GM12865 (cell line): Measurements from ENCODE around the gene LYZL2.
"Not testable (repeated sequence)": the region's sequence is repeated elsewhere in the genome, so short reads cannot be mapped to it uniquely, and the experiment has no call there.

Source experiments
- DNase-seq: peaks from one replicate; pipeline ENCODE4 v3.0.0; 2010; ENCODE audit warnings: low read depth
- H3K4me3 ChIP-seq: 2 replicates; pipeline ENCODE4 v1.5.1; 2011; ENCODE audit warnings: mild to moderate bottlenecking, low read depth, low read length, control low read depth
- CTCF ChIP-seq: IDR thresholded peaks from 2 replicates; pipeline ENCODE4 v1.5.1; 2011; ENCODE audit warnings: low read length, control low read depth, low read depth, inconsistent platforms; ENCODE audit not compliant: insufficient read depth; ENCODE audit errors: missing control alignments

LYZL2 gene

DNA sequence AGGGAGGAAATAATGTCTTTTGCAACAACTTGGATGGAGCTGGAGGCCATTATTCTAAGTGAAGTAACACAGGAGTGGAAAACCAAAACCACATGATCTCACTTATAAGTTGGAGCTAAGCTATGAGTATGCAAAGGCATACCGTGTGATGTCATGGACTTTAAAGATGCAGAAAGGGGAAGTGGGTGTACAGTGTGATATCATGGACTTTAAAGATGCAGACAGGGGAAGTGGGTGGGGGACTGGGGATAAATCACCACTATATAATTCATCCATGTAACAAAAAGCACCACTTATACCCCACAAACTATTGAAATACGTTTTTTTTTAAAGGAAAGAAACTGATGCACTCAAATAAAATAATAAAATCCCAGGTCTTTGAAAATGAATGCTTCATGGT is 29.5 kb downstream of the LYZL2 start:
- no peak for TF ChIP-seq CTCF
- DNase-seq, result peak; percentile 12
- H3K4me3 ChIP-seq, result no peak overlapping the region

GRCh38 chr10:30598105-30598776 is 31.3 kb downstream of the LYZL2 start:
- TF ChIP-seq CTCF, result no peak
- no peak overlapping the region for H3K4me3 ChIP-seq
- no peak for DNase-seq

- not testable (repeated sequence) for DNase-seq, H3K4me3 ChIP-seq
Observed at GRCh38 chr10:30597433-30597824, 32.1 kb downstream of the LYZL2 start.

GRCh38 chr10:30596493-30597432 is 32.8 kb downstream of the LYZL2 start:
- not testable (repeated sequence) for H3K4me3 ChIP-seq, DNase-seq

DNA sequence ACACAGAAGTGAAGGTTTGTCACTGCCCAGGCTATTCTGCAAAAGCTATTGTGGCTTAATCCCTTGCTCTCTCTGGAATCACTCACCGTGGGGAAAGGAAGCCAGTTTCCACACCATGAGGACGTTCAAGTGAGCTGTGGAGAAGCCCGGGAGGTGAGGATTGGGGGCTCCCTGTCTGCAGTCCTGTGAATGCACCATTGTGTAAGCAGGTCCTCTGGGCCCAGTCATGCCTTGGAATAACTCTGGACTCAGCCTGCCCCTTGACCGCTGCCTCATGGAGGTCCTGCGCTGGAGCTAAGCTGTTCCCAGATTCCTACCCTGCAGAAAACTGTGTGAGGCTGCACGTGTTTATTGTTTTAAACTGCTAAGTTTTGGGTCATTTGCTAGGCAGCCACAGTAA is 33.5 kb downstream of the LYZL2 start:
- no peak for DNase-seq
- no peak overlapping the region for H3K4me3 ChIP-seq
- no peak for TF ChIP-seq CTCF

GRCh38 chr10:30594077-30594476 is 35.5 kb downstream of the LYZL2 start:
- no peak for TF ChIP-seq CTCF
- H3K4me3 ChIP-seq, result no peak overlapping the region
- no peak for DNase-seq

DNA sequence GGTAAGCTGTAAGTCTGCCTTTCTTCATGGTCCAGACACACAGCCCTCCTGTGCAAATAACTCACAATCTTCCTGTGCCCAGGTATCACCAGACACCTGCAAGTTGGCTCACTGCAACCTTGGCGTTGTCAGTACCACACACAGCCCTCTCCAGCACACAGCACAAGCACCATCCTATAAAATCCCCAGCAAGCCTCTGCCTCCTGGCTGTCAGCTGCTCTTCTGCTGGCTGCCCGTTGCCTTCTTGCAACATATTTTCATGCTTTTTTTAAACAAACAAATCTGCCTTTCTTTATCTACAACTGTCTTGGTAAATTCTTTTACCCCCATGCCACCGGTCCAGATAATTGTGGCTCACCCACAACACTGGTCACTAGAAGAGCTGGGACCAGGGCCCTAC is 36.8 kb downstream of the LYZL2 start:
- H3K4me3 ChIP-seq, DNase-seq: not testable (repeated sequence)

GRCh38 chr10:30591249-30591670 is 38.3 kb downstream of the LYZL2 start:
- H3K4me3 ChIP-seq, result no peak overlapping the region
- DNase-seq, result peak; percentile 64
- peak; percentile 62 for TF ChIP-seq CTCF
